Osteoblast (primary cell): ENCODE results near the gene COX17. TPM values are rescaled to one million over a fixed set of nuclear protein-coding genes. Genes with fewer than 3 reads are reported as not detected.

Experiments
- DNase-seq: peaks from one replicate; pipeline ENCODE4 v3.0.0; 2011; ENCODE audit warnings: low spot score, mixed read lengths; ENCODE audit not compliant: insufficient read length; ENCODE audit errors: missing footprints
- H2AFZ ChIP-seq: 2 replicates; pipeline ENCODE4 v1.6.0; 2011; ENCODE audit warnings: mild to moderate bottlenecking, low read length
- H3K27ac ChIP-seq: 2 replicates; pipeline ENCODE4 v1.5.1; 2011; ENCODE audit warnings: mild to moderate bottlenecking, low read depth, low read length, moderate library complexity
- H3K27me3 ChIP-seq: 2 replicates; pipeline ENCODE4 v1.6.0; 2012; ENCODE audit warnings: mild to moderate bottlenecking, control low read depth, inconsistent platforms, low read length, moderate library complexity; ENCODE audit not compliant: insufficient read depth
- H3K36me3 ChIP-seq: 2 replicates; pipeline ENCODE4 v1.5.1; 2011; ENCODE audit warnings: mild to moderate bottlenecking, low read length, control low read depth, moderate library complexity; ENCODE audit not compliant: insufficient read depth
- H3K4me1 ChIP-seq: 2 replicates; pipeline ENCODE4 v1.5.1; 2011; ENCODE audit warnings: mild to moderate bottlenecking, low read length, control low read depth, moderate library complexity; ENCODE audit not compliant: insufficient read depth
- H3K4me2 ChIP-seq: 2 replicates; pipeline ENCODE4 v1.6.0; 2011; ENCODE audit warnings: mild to moderate bottlenecking, low read length; ENCODE audit not compliant: insufficient read depth
- H3K4me3 ChIP-seq: fragments of 200-600 bp; sonication (generic); 3 replicates; pipeline ENCODE4 v1.5.1; 2012; ENCODE audit warnings: mild to moderate bottlenecking, low read length, inconsistent platforms; ENCODE audit not compliant: insufficient read depth
- H3K79me2 ChIP-seq: 2 replicates; pipeline ENCODE4 v1.6.0; 2012; ENCODE audit warnings: mild to moderate bottlenecking, low read length, control low read depth, inconsistent platforms; ENCODE audit not compliant: insufficient read depth
- H3K9me3 ChIP-seq: 2 replicates; pipeline ENCODE4 v1.5.1; 2011; ENCODE audit warnings: low read depth, low read length, control low read depth
- H4K20me1 ChIP-seq: 2 replicates; pipeline ENCODE4 v1.6.0; 2012; ENCODE audit warnings: mild to moderate bottlenecking, low read length, control low read depth; ENCODE audit not compliant: insufficient read depth
- total RNA-seq: library from RNA; depleted of rRNA; stranded (reverse); fragments of >200 nt; gene quantifications from 2 replicates; pipeline ENCODE4 v1.2.3, GENCODE V29; 2012
- TF ChIP-seq, protein P1 (sequence below): IDR thresholded peaks from 2 replicates; pipeline ENCODE4 v1.5.1; 2011; ENCODE audit warnings: mild to moderate bottlenecking, low read depth, low read length, moderate library complexity; ENCODE audit errors: extremely low read depth

Gene COX17
- total RNA-seq, 1 donor: 8.0 TPM

- H3K4me2 ChIP-seq: no peak overlapping the region
- TF ChIP-seq, protein P1, sequence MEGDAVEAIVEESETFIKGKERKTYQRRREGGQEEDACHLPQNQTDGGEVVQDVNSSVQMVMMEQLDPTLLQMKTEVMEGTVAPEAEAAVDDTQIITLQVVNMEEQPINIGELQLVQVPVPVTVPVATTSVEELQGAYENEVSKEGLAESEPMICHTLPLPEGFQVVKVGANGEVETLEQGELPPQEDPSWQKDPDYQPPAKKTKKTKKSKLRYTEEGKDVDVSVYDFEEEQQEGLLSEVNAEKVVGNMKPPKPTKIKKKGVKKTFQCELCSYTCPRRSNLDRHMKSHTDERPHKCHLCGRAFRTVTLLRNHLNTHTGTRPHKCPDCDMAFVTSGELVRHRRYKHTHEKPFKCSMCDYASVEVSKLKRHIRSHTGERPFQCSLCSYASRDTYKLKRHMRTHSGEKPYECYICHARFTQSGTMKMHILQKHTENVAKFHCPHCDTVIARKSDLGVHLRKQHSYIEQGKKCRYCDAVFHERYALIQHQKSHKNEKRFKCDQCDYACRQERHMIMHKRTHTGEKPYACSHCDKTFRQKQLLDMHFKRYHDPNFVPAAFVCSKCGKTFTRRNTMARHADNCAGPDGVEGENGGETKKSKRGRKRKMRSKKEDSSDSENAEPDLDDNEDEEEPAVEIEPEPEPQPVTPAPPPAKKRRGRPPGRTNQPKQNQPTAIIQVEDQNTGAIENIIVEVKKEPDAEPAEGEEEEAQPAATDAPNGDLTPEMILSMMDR: no peak
- no peak overlapping the region for H3K4me3 ChIP-seq
- no peaks in the 10 kb centered on the region for H3K9me3 ChIP-seq
- H3K79me2 ChIP-seq: no peaks in the 10 kb centered on the region
- no peaks in the 10 kb centered on the region for H4K20me1 ChIP-seq
- H3K4me1 ChIP-seq: peaks cover 27% of the 10 kb centered on the region
- DNase-seq: peak; percentile 46
- peak overlapping the region; percentile 38 for H2AFZ ChIP-seq
- H3K27me3 ChIP-seq: no peaks in the 10 kb centered on the region
- peak overlapping the region; percentile 43 for H3K27ac ChIP-seq
- H3K36me3 ChIP-seq: no peaks in the 10 kb centered on the region
Observed at GRCh38 chr3:119647843-119648575, 29.2 kb downstream of the COX17 start.

- Histone ChIP-seq H3K9me3 (no peaks in the 10 kb centered on the region), H3K79me2 (no peaks in the 10 kb centered on the region), H4K20me1 (no peaks in the 10 kb centered on the region), H3K4me2 (no peak overlapping the region), H2AFZ (no peak overlapping the region), H3K27me3 (no peaks in the 10 kb centered on the region), H3K4me1 (peaks cover 34% of the 10 kb centered on the region), H3K27ac (peak overlapping the region; percentile 43), H3K4me3 (no peak overlapping the region), H3K36me3 (no peaks in the 10 kb centered on the region)
- no peak for DNase-seq
- TF ChIP-seq, protein P1: no peak
Observed at GRCh38 chr3:119647171-119647570, 30.0 kb downstream of the COX17 start.

DNA sequence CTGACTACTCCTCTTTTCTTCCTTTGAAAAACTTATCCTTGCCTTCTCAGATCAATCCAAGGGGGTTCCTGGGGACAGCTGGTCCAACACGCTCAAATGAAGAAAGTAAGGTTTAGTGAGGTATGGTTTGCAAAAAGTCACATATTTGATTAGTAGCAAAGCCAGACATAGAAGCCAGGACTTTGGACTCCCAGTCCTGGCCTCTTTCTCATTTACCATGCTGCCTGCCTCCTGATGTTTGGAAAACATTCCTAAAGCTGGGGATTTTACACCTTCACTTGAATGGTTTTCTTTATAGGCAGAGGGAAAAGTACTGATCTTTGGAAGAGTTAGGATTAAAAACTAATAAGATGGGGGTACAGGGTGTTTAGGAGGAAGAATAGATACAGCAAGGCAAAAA lies 31.4 kb downstream of the COX17 start:
- Histone ChIP-seq H3K27me3 (no peaks in the 10 kb centered on the region), H3K36me3 (no peaks in the 10 kb centered on the region), H2AFZ (no peak overlapping the region), H3K4me1 (peaks cover 34% of the 10 kb centered on the region), H3K9me3 (no peaks in the 10 kb centered on the region), H3K27ac (no peak overlapping the region), H3K4me3 (no peak overlapping the region), H3K4me2 (no peak overlapping the region), H3K79me2 (no peaks in the 10 kb centered on the region), H4K20me1 (no peaks in the 10 kb centered on the region)
- TF ChIP-seq, protein P1: no peak
- no peak for DNase-seq

- Histone ChIP-seq H3K4me2 (no peak overlapping the region), H3K36me3 (no peaks in the 10 kb centered on the region), H3K27me3 (no peaks in the 10 kb centered on the region), H2AFZ (no peak overlapping the region), H3K9me3 (no peaks in the 10 kb centered on the region), H3K79me2 (no peaks in the 10 kb centered on the region), H3K4me1 (peaks cover 34% of the 10 kb centered on the region), H4K20me1 (no peaks in the 10 kb centered on the region), H3K27ac (peak overlapping the region; percentile 83), H3K4me3 (no peak overlapping the region)
- TF ChIP-seq, protein P1: no peak
- no peak for DNase-seq
Observed at GRCh38 chr3:119644481-119644880, 32.7 kb downstream of the COX17 start.
